NB4 (cell line): ENCODE results near the gene CYP19A1.

Source experiments
- POLR2A ChIP-seq: IDR thresholded peaks from 2 replicates; pipeline ENCODE4 v1.6.1; 2011; ENCODE audit warnings: mild to moderate bottlenecking; ENCODE audit not compliant: insufficient read length; ENCODE audit errors: extremely low read depth
- TF ChIP-seq, protein P1 (sequence below): IDR thresholded peaks from one replicate; pipeline ENCODE4 v1.5.1; 2012; ENCODE audit warnings: low read depth, low read length
- TF ChIP-seq, protein P2 (sequence below): IDR thresholded peaks from 2 replicates; pipeline ENCODE4 v1.6.1; 2011; ENCODE audit warnings: low read depth, low read length

DNA sequence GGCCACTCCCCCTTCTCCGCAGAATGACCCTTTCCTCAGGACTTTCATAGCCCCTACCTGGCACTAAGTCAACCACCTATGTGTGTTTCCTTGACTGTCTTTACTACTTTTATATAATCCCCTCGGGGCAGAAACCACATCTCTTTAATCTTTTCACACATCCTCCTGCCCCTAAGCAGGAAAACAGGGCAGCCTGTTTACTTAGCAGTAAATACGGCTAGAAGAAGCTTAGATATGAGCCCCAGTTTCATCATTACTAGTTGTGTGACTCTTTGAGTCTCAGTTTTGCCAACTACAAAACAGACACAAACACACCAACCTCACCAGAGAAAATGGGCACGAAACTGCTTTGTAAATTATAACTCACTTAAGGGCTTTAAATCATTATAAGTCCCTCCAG lies 98.3 kb downstream of the CYP19A1 start:
- TF ChIP-seq, protein P1, sequence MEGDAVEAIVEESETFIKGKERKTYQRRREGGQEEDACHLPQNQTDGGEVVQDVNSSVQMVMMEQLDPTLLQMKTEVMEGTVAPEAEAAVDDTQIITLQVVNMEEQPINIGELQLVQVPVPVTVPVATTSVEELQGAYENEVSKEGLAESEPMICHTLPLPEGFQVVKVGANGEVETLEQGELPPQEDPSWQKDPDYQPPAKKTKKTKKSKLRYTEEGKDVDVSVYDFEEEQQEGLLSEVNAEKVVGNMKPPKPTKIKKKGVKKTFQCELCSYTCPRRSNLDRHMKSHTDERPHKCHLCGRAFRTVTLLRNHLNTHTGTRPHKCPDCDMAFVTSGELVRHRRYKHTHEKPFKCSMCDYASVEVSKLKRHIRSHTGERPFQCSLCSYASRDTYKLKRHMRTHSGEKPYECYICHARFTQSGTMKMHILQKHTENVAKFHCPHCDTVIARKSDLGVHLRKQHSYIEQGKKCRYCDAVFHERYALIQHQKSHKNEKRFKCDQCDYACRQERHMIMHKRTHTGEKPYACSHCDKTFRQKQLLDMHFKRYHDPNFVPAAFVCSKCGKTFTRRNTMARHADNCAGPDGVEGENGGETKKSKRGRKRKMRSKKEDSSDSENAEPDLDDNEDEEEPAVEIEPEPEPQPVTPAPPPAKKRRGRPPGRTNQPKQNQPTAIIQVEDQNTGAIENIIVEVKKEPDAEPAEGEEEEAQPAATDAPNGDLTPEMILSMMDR = no peak
- TF ChIP-seq, protein P2, sequence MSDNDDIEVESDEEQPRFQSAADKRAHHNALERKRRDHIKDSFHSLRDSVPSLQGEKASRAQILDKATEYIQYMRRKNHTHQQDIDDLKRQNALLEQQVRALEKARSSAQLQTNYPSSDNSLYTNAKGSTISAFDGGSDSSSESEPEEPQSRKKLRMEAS = no peak
- TF ChIP-seq POLR2A = no peak
